ENCODE data around the gene NINL.

The NINL gene

DNA sequence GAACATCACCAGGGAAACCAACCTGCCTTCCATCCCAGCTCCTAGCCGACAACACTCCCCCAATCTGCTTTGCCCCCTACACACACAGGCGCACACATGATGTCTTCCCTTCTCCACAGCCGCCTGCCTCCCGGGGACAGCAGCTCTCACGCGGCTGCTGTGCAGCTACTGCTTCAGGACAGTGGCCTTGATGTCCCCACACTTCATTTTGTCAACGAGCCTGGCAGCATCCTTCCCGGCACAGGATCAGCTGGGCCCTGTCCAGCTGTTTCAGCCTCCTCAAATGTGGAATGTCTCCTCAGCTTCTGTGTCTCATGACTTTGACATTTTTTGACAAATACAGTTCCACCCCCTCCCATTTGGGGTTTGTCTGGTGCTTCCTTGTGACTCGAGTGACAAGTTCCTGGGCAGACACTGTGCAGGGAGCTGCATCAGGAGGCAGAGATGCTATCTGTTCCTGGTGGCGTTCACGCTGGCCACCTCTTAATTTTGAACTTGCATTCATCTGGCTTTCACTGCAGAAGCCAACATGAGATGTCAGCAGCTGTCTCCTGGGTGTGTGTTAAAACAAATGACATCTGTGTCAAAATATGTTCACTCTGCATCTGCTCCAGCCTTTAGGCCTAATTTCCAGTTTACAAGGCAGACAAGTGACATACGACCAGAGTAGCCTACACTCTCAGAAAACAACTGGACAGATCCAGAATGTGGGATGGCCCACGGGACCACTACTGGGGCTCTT is 120.7 kb downstream of the NINL start:
- no peak for DNase-seq

- no peak for DNase-seq
Observed at GRCh38 chr20:25461786-25462545, 123.4 kb downstream of the NINL start.

DNA sequence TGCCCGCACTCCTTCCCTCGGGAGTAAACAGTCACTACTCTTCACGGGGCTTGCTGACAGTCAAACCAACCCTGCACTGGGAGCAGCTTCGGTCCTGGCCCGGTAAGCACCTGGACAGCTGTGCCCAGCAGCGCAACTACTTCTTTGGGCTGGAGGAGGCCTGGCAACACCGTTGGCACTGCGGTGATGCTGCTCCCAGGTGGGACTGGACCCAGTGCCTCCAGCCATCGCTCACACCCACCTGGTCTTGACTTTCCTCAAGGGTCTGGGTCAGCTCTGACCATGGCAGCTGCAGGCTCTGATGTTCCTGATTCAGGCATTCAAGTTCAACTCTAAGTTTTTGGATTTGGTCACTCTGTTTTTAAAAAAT is 124.1 kb downstream of the NINL start:
- DNase-seq = no peak

DNA sequence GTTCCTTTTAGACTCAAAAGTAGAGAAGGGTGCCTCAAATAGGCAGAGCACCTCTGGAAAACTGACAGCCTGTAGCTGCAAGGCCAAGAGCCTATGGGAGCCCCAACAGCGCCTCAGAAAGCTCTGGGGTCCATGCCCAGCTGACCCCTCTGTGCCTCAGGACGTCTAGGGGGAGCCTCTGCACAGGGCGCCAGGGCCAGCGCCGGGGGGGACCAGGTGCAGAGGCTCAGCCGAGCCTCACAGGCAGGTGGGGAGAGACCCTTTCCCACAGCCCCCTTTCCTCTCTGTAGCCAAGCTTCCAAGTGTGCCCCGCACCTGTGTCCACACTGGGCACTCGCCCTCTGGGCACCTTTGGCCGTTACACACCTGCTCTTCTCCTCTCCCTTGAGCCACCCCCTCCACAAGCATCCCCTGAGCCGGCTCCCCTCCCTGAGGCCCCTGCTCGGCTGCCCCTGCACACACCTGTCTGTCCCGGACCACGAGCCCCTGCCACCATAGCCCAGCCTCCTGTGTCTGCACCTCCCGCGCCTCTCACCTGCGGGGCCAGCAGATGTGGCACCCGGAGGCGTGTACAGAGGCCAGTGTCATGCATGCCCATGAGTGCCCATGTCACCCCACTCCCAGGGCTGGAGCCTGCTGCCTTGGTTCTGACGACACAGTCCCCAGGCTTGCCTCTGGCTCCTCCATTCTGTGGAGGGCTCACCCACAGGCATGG is 124.6 kb downstream of the NINL start:
- DNase-seq = no peak

- no peak for DNase-seq
Observed at GRCh38 chr20:25459916-25460535, 125.3 kb downstream of the NINL start.

- no peak for DNase-seq
Observed at GRCh38 chr20:25459111-25459830, 126.1 kb downstream of the NINL start.

GRCh38 chr20:25457886-25458680 is 127.2 kb downstream of the NINL start:
- no peak for DNase-seq

- no peak for DNase-seq
Observed at GRCh38 chr20:25454153-25454900, 131.0 kb downstream of the NINL start.

- no peak for DNase-seq
Observed at GRCh38 chr20:25453035-25453810, 132.1 kb downstream of the NINL start.

DNA sequence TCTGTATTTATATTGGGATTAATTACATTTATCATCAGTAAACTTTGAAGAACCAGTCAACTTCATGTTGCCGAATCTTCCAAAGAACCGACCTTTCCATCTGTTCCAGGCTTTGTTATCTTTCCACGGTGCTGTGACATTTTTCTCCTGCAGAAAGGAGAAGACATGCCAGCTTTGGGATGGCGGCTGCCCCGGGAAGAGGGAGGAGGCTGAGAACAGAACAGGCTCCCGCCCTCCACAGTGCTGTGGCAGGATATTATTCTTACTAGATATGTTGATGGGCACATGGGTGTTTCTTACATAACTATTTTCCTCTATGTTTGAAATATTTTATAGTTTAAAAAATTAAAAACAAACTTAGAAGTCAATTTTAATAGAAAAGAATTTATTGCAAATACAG is 133.0 kb downstream of the NINL start:
- DNase-seq = no peak

DNA sequence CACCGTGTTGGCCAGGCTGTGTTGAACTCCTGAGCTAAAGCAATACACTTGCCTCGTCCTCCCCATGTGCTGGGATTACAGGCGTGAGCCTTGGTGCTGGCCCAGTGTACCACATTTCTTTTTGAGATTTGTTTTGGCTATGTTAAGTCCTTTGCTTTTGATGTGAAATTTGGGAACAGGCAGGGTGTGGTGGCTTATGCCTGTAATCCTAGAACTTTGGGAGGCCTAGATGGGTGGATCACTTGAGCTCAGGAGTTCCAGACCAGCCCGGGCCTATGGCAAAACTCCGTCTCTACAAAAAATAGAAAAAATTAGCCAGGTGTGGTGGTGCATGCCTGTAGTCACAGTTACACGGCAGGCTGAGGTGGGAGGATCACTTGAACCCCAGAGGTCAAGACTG is 137.7 kb downstream of the NINL start:
- DNase-seq = no peak

GRCh38 chr20:25444556-25444955 is 140.8 kb downstream of the NINL start:
- DNase-seq = no peak

- DNase-seq = no peak
Observed at GRCh38 chr20:25439328-25439727, 146.0 kb downstream of the NINL start.

DNA sequence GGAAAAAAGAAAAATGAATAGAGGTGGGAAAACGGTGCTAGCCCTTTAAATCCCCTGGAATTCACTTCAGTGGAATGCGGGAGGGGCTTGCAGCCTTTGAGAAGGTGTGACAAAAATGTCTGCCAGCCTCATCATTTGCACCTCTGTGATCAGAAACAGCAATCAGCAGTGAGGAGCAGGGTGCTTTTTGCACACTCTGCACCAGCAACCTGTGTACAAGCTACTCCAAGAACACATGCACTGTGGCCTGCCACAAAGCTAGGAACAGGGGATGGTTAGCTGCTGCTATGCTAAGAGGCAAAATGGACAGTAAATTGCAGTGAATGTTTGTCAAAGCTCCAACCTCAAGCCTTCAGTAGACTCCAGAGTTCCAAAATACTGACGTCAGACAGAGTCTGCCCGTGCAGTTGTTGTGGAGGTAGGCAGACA is 148.2 kb downstream of the NINL start:
- no peak for DNase-seq

DNA sequence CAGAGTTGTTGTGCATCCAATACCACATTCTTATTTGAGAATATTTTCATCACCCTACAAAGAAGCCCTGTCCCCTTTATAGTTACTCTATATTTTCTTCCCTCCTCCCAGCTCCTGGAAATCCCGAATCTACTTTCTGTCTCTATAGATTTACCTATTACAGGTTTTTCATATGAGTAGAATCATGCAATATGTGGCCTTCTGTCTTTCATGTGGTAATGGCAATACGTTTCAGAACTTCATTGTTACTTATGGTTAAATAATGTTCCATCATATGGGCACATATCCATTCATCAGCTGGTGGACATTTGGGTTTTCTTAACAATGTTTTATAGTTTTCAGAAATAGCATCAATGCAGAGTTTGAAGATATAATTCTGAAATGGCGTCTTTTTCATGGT is 160.8 kb downstream of the NINL start:
- DNase-seq = no peak

- no peak for DNase-seq
Observed at GRCh38 chr20:25422032-25422431, 163.3 kb downstream of the NINL start.

DNA sequence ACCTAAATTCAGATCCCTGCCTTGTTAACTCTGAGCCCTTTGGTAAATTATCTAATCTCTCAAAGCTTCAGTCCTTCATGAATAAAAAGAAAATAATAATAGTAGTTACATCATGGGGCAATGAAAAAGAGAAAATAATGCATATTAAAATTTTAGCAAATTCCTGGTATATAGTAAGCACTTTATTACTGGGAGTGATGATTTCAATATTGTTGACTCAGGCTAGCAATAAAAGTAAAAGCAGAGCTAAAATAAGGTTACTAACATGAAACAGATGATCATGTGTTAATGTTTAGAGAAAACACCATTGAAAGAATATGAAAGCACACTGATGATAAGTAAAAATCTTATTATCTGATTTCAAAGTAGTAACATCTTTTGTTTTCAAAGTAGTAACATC is 164.2 kb downstream of the NINL start:
- no peak for DNase-seq

GRCh38 chr20:25418776-25419175 is 166.6 kb downstream of the NINL start:
- DNase-seq = no peak

DNA sequence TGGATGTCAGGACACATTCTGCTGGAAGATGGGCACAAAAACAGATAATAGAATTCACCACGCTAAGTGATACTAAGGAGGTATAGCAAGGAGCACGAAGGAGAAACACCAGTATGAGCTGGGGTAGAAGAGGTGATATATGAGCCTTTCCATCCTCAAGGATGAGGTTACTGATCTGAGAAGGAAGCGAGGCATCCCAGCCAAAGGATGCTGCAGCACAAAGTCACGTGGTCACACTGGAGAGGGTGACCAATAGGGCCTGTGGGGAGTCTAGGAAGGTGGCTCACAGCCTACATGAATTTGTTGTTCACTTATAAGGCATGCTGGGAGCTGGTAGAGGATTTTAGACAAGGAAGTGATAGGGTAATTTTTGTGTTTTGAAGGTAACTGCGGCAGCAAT is 176.4 kb downstream of the NINL start:
- no peak for DNase-seq

DNA sequence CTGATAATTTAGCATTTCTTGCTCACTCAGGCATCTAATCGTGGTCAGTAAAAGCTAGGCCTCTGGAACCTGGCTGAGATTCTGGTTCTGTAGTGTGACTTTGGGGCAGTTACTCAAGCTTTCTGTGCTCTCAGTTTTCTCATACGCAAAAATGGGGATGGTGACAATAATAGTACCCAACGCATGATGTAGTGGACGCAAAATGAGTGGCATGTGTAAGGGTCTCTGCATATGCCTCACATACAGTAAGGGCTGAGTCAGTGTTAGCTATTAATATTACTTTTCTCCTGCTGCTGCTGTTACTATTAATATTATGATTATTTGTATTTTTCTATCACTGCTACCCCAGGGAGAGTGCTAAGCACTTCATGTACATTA is 177.2 kb downstream of the NINL start:
- no peak for DNase-seq
